Glutamatergic neuron (in vitro differentiated cells): ENCODE measurements around the gene ERICH6B. TPM values are rescaled to one million over a fixed set of nuclear protein-coding genes. Genes with fewer than 3 reads are reported as not detected.

ENCODE experiments used
- DNase-seq: peaks from one replicate; pipeline ENCODE4 v3.0.0; 2022
- H3K27ac Mint-ChIP-seq: one replicate; pipeline ENCODE4 v1.8.0; 2020; ENCODE audit warnings: mild to moderate bottlenecking, mixed read lengths, inconsistent platforms; ENCODE audit not compliant: unreplicated experiment
- H3K27me3 Mint-ChIP-seq: one replicate; pipeline ENCODE4 v1.8.0; 2020; ENCODE audit warnings: mild to moderate bottlenecking, moderate library complexity, mixed read lengths, inconsistent platforms; ENCODE audit not compliant: unreplicated experiment
- H3K36me3 Mint-ChIP-seq: one replicate; pipeline ENCODE4 v1.8.0; 2020; ENCODE audit warnings: mild to moderate bottlenecking, mixed read lengths, inconsistent platforms; ENCODE audit not compliant: unreplicated experiment
- H3K4me1 Mint-ChIP-seq: one replicate; pipeline ENCODE4 v1.8.0; 2020; ENCODE audit warnings: mild to moderate bottlenecking, low read depth, mixed read lengths, inconsistent platforms; ENCODE audit not compliant: unreplicated experiment
- H3K4me3 Mint-ChIP-seq: one replicate; pipeline ENCODE4 v1.8.0; 2020; ENCODE audit warnings: mild to moderate bottlenecking, mixed read lengths, inconsistent platforms; ENCODE audit not compliant: unreplicated experiment
- H3K9me3 Mint-ChIP-seq: one replicate; pipeline ENCODE4 v1.8.0; 2020; ENCODE audit warnings: mild to moderate bottlenecking, moderate library complexity, mixed read lengths, inconsistent platforms; ENCODE audit not compliant: unreplicated experiment
- total RNA-seq: library from RNA; stranded (reverse); fragmentation: NEBNext Ultra II Directional; extraction: Animal tissue kit (Norgen Biotek cat#: 25700); gene quantifications from one replicate; pipeline ENCODE4 v1.2.1, GENCODE V29; 2021; ENCODE audit not compliant: unreplicated experiment
- TF ChIP-seq, protein P1 (sequence below): fragments of 200-600 bp; sonication (generic); IDR thresholded peaks from one replicate; pipeline ENCODE4 v1.5.0; 2021; ENCODE audit not compliant: partially characterized antibody, unreplicated experiment

The ERICH6B gene
- total RNA-seq, 1 donor from 2014 or later: not detected

DNA sequence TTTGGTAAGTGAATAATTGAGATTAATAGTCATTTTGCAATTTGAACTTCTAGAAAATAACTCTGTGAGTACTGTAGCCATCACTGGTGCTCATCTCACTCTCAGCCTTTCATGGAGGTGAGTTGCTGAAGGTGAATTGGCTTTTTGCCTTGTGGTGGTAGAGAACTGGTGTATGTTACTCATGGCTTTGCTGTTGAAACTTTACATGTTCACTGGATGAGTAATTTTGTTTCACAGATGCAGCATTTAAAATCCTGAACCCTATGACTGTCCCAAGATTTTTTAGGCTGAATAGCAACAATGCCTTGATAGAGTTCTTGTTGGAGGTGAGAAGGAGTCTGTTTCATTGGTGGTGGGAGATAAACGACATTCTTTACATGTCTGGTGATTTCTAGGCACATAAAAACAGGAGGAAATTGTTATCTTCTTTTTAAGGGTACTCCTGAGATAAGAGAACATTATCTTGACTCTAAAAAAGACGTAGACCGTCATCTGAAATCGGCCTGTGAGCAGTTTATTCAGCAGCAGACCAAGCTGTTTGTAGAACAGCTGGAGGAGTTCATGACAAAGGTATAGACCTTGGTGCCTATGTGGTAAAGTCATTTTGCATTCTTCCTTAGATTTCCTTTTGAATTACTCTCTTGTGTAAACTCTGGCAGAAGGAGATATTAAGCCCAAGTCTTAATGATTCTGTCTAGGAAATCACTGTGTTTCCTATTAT is 96.9 kb downstream of the ERICH6B start:
- Mint-ChIP-seq H3K27ac (no peak overlapping the region), H3K9me3 (no peaks in the 10 kb centered on the region), H3K36me3 (no peaks in the 10 kb centered on the region), H3K4me1 (no peaks in the 10 kb centered on the region), H3K27me3 (no peaks in the 10 kb centered on the region), H3K4me3 (no peak overlapping the region)
- DNase-seq: no peak
- TF ChIP-seq, protein P1, sequence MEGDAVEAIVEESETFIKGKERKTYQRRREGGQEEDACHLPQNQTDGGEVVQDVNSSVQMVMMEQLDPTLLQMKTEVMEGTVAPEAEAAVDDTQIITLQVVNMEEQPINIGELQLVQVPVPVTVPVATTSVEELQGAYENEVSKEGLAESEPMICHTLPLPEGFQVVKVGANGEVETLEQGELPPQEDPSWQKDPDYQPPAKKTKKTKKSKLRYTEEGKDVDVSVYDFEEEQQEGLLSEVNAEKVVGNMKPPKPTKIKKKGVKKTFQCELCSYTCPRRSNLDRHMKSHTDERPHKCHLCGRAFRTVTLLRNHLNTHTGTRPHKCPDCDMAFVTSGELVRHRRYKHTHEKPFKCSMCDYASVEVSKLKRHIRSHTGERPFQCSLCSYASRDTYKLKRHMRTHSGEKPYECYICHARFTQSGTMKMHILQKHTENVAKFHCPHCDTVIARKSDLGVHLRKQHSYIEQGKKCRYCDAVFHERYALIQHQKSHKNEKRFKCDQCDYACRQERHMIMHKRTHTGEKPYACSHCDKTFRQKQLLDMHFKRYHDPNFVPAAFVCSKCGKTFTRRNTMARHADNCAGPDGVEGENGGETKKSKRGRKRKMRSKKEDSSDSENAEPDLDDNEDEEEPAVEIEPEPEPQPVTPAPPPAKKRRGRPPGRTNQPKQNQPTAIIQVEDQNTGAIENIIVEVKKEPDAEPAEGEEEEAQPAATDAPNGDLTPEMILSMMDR: no peak

- TF ChIP-seq, protein P1: no peak
- Mint-ChIP-seq H3K27me3 (no peaks in the 10 kb centered on the region), H3K4me3 (no peak overlapping the region), H3K4me1 (no peaks in the 10 kb centered on the region), H3K36me3 (no peaks in the 10 kb centered on the region), H3K9me3 (no peaks in the 10 kb centered on the region), H3K27ac (no peak overlapping the region)
- DNase-seq: no peak
Measured at GRCh38 chr13:45516757-45517156, 98.8 kb downstream of the ERICH6B start.

DNA sequence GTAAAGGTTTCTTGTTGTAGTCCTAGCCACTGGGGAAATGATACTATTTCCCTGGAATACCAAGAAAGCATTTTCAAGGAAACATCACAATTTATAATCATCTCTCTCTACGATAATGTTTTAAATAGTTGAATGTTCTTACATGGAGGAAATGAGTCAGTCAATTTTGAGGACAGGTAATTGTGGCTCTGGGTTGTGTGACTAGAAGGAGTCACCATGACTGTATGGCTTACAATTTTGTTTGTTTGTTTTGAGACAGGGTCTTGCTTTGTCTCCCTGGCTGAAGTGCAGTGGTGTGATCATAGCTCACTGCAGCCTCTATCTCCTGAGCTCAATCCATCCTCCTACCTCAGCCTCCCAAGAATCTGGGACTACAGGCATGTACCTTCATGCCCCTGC is 103.4 kb downstream of the ERICH6B start:
- Mint-ChIP-seq H3K36me3 (no peaks in the 10 kb centered on the region), H3K4me1 (no peaks in the 10 kb centered on the region), H3K27ac (no peak overlapping the region), H3K27me3 (no peaks in the 10 kb centered on the region), H3K9me3 (no peaks in the 10 kb centered on the region), H3K4me3 (no peak overlapping the region)
- TF ChIP-seq, protein P1: no peak
- no peak for DNase-seq

DNA sequence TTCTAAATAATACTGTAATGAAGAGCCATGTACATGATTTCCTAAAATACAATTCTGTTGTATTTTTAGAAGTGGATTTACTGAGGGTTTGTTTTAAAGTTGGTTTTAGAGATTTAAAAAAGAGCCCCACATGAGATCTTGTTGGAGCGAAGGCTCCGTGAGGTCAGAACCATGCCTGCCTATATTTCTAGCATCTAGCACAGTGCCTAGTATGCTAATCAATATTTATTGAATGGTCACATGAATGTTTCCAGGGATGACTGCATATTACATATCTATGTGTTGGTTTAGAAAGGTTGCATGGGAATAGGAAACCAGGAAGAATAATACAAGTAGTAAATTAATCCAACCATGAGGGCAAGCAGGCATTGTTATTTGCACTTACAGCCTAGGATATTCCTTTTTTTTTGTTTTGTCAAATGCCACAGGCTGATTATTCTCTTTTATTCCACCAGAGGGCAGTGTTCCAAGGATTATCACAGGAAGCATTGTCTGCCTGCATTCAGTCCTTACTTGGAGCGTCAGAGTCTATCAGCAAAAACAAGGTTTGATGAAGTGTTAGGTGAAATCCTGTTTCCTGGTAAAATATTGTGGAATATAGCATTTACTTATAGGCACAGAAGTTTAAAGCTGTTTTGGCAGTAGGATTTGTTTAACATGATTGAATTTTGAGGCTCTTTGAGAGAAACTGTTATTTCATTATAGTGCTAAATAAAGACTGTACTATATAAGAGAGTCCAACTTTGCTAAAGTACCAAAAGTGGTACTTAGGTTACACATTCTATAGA is 104.0 kb downstream of the ERICH6B start:
- Mint-ChIP-seq H3K36me3 (no peaks in the 10 kb centered on the region), H3K9me3 (no peaks in the 10 kb centered on the region)
- DNase-seq: no peak

More for the DNA sequence above, 104.0 kb downstream of the ERICH6B start:
- H3K27ac Mint-ChIP-seq: no peak overlapping the region
- H3K27me3 Mint-ChIP-seq: no peaks in the 10 kb centered on the region
- TF ChIP-seq, protein P1: peak; percentile 96
- no peak overlapping the region for H3K4me3 Mint-ChIP-seq
- H3K4me1 Mint-ChIP-seq: no peaks in the 10 kb centered on the region
